Cardiac muscle cell (in vitro differentiated cells and primary cell): ENCODE measurements around the gene BLZF1. TPM values are rescaled to one million over a fixed set of nuclear protein-coding genes. Genes with fewer than 3 reads are reported as not detected.

ENCODE experiments used
- DNase-seq, 2 donors: peaks; one replicate each; pipeline versions ENCODE4 v3.0.0 to v3.0.0-alpha.2; 2010 to 2017; ENCODE audit warnings: low read depth in 1 of 2, low spot score in 1 of 2
- H3K27ac ChIP-seq: fragments of 200-600 bp; sonication (generic); 2 replicates; pipeline ENCODE4 v1.5.1; 2016
- H3K27me3 ChIP-seq: fragments of 200-600 bp; sonication (generic); 2 replicates; pipeline ENCODE4 v1.6.0; 2016; ENCODE audit warnings: control low read depth
- H3K36me3 ChIP-seq: fragments of 200-600 bp; sonication (generic); 2 replicates; pipeline ENCODE4 v1.5.1; 2016; ENCODE audit warnings: control low read depth
- H3K4me1 ChIP-seq: fragments of 200-600 bp; sonication (generic); 2 replicates; pipeline ENCODE4 v1.8.1; 2017; ENCODE audit warnings: low read depth, mild to moderate bottlenecking, mixed run types
- H3K4me3 ChIP-seq: fragments of 200-600 bp; sonication (generic); 2 replicates; pipeline ENCODE4 v1.5.1; 2016; ENCODE audit warnings: mild to moderate bottlenecking
- H3K9me3 ChIP-seq: fragments of 200-600 bp; sonication (generic); 2 replicates; pipeline ENCODE4 v1.5.1; 2017; ENCODE audit warnings: low read depth, mild to moderate bottlenecking, control low read depth
- CTCF ChIP-seq: IDR thresholded peaks from 2 replicates; pipeline ENCODE4 v1.5.1; 2012; ENCODE audit warnings: low read depth, mild to moderate bottlenecking, low read length
- polyA plus RNA-seq: library from polyadenylated mRNA; unstranded; fragments of >200 nt; fragmentation: Nextera tagmentation; extraction: Ambion mirVana; gene quantifications from 2 replicates; pipeline ENCODE4 v1.2.1, GENCODE V29; 2016
- total RNA-seq: library from RNA; depleted of rRNA; stranded (reverse); fragments of >200 nt; gene quantifications from 2 replicates; pipeline ENCODE4 v1.2.3, GENCODE V29; 2016

BLZF1 gene
- total and polyA plus RNA-seq, 2 experiments from 2014 or later: 17.3 to 19.7 TPM

- peaks cover 4% of the 10 kb centered on the region for H3K4me1 ChIP-seq
- no peaks in the 10 kb centered on the region for H3K27me3 ChIP-seq
- DNase-seq: no peak
- no peak overlapping the region for H3K4me3 ChIP-seq
- H3K27ac ChIP-seq: no peak overlapping the region
- no peaks in the 10 kb centered on the region for H3K9me3 ChIP-seq
- TF ChIP-seq CTCF: no peak
- H3K36me3 ChIP-seq: no peaks in the 10 kb centered on the region
Measured at GRCh38 chr1:169414952-169415351, 47.0 kb downstream of the BLZF1 start.

DNA sequence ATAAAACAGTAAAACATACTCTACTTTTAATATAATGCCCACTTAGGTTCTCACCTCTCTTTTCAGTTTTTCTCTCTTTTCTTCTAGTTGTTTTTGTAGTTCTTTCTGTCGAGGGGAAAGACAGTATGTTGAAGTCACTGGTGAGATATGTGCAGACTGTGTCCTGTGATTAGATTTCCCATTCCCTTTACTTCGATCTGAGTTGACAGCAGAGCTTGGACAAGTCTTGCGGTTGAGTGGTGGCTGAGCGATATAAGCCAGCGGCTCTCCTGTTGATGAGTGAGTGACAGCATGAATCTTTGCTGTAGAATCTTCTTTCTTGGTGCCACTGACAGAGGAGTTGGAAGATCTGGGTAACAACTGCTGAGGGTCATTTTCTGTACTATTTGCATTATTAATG, 53.3 kb downstream of the BLZF1 start:
- H3K36me3 ChIP-seq: no peaks in the 10 kb centered on the region
- no peak for TF ChIP-seq CTCF
- no peaks in the 10 kb centered on the region for H3K9me3 ChIP-seq
- no peaks in the 10 kb centered on the region for H3K27me3 ChIP-seq
- peaks cover 18% of the 10 kb centered on the region for H3K4me1 ChIP-seq
- H3K27ac ChIP-seq: peak overlapping the region; percentile 29
- H3K4me3 ChIP-seq: no peak overlapping the region
- DNase-seq: no peak

- Histone ChIP-seq H3K27ac (no peak overlapping the region), H3K36me3 (no peaks in the 10 kb centered on the region), H3K4me1 (peaks cover 4% of the 10 kb centered on the region), H3K27me3 (no peaks in the 10 kb centered on the region), H3K4me3 (no peak overlapping the region), H3K9me3 (no peaks in the 10 kb centered on the region)
- TF ChIP-seq CTCF: no peak
- DNase-seq: no peak
Measured at GRCh38 chr1:169426174-169426705, 58.2 kb downstream of the BLZF1 start.

- no peaks in the 10 kb centered on the region for H3K27me3 ChIP-seq
- H3K4me3 ChIP-seq: peak within 1 kb of the TSS; percentile 54
- H3K4me1 ChIP-seq: no peaks in the 10 kb centered on the region
- H3K36me3 ChIP-seq: no peaks in the 10 kb centered on the region
- H3K27ac ChIP-seq: no peak within 1 kb of the TSS
- no peak for TF ChIP-seq CTCF
- no peaks in the 10 kb centered on the region for H3K9me3 ChIP-seq
- DNase-seq: peak; percentile 75 to 94
Measured at GRCh38 chr1:169427081-169427641, 59.2 kb downstream of the BLZF1 start, which contains the start of gene CCDC181. TSS of gene CCDC181 (minus strand) at chr1:169427474. CDS start at chr1:169424927, 2,547 bp downstream.

Other genes with a start within 250 kb of the BLZF1 start
- gene NME7, start 398 bp upstream of the BLZF1 start, total RNA-seq: 10.1 and 10.9 TPM in 2 replicates
- 110 and 140 TPM in 2 replicates for gene NME7, start 398 bp upstream of the BLZF1 start, polyA plus RNA-seq
- gene CCDC181, start 59.3 kb downstream of the BLZF1 start, total RNA-seq: 3.6 and 5.9 TPM in 2 replicates
- gene CCDC181, start 59.3 kb downstream of the BLZF1 start, polyA plus RNA-seq: 5.1 and 6.5 TPM in 2 replicates
- gene SLC19A2, start 117.7 kb downstream of the BLZF1 start, total RNA-seq: 16.2 and 18.6 TPM in 2 replicates
- 8.8 and 19.4 TPM in 2 replicates for gene SLC19A2, start 117.7 kb downstream of the BLZF1 start, polyA plus RNA-seq
- not detected in 2 replicates for gene F5, start 218.3 kb downstream of the BLZF1 start, total RNA-seq
- 0.01 and 0.17 TPM in 2 replicates for gene F5, start 218.3 kb downstream of the BLZF1 start, polyA plus RNA-seq